GM18499 (cell line): ENCODE data around the gene CSMD2.

ENCODE experiments used
- ATAC-seq: cut with Tn5 transposase; IDR thresholded peaks from one replicate; pipeline ENCODE4 v1.9.1; 2021; ENCODE audit warnings: moderate number of reproducible peaks; ENCODE audit not compliant: insufficient read depth, unreplicated experiment

CSMD2 gene

GRCh38 chr1:33973799-33974545, 191.1 kb downstream of the CSMD2 start:
- no peak for ATAC-seq

- no peak for ATAC-seq
These were observed 192.2 kb downstream of the CSMD2 start for GRCh38 chr1:33972676-33973395.

GRCh38 chr1:33971913-33972312, 193.1 kb downstream of the CSMD2 start:
- ATAC-seq = no peak

- no peak for ATAC-seq
These were observed 193.9 kb downstream of the CSMD2 start for GRCh38 chr1:33971018-33971710.

- ATAC-seq = no peak
These were observed 194.7 kb downstream of the CSMD2 start for GRCh38 chr1:33970148-33970825.

GRCh38 chr1:33966346-33967141, 198.5 kb downstream of the CSMD2 start:
- no peak for ATAC-seq

GRCh38 chr1:33965086-33965485, 199.9 kb downstream of the CSMD2 start:
- no peak for ATAC-seq

GRCh38 chr1:33962061-33962460, 203.0 kb downstream of the CSMD2 start:
- no peak for ATAC-seq

GRCh38 chr1:33960188-33960895, 204.7 kb downstream of the CSMD2 start:
- no peak for ATAC-seq

GRCh38 chr1:33957854-33958253, 207.2 kb downstream of the CSMD2 start:
- ATAC-seq = no peak

GRCh38 chr1:33955096-33955495, 209.9 kb downstream of the CSMD2 start:
- no peak for ATAC-seq

GRCh38 chr1:33949570-33949969, 215.5 kb downstream of the CSMD2 start:
- ATAC-seq = no peak

GRCh38 chr1:33948291-33948690, 216.7 kb downstream of the CSMD2 start:
- no peak for ATAC-seq

GRCh38 chr1:33946836-33947235, 218.2 kb downstream of the CSMD2 start:
- ATAC-seq = no peak

- no peak for ATAC-seq
These were observed 220.2 kb downstream of the CSMD2 start for GRCh38 chr1:33944846-33945245.

- no peak for ATAC-seq
These were observed 221.1 kb downstream of the CSMD2 start for GRCh38 chr1:33943978-33944377.

GRCh38 chr1:33932871-33933270, 232.2 kb downstream of the CSMD2 start:
- no peak for ATAC-seq

GRCh38 chr1:33931111-33931475, 233.9 kb downstream of the CSMD2 start:
- no peak for ATAC-seq

GRCh38 chr1:33930346-33931110, 234.5 kb downstream of the CSMD2 start:
- ATAC-seq = no peak
